Measurements from ENCODE around the gene TEX51.

The TEX51 gene

DNA sequence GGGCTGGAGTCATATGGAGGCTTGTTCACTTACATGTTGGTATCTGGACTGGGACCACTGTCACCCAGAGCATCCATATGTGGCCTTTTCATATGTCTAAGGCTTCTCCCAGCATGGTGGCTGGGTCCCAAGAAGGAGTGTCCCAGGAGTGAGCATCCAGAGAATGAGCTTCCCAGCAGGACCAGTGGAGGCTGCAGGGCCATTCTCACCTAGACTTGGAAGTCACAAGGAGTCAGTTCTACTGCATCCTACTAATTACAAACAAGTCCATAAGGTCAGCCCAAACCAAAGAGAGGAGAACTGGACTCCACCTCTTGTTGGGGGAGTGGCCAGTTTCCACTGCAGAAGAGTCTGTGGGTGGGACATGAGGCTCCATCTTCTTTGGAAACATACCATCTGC lies 5.1 kb upstream of the TEX51 start:
- no peak for DNase-seq

- DNase-seq, result no peak
Measured at GRCh38 chr2:126894082-126894481, 4.6 kb upstream of the TEX51 start.

- DNase-seq, result no peak
Measured at GRCh38 chr2:126894585-126895182, 4.0 kb upstream of the TEX51 start.

- no peak for DNase-seq
Measured at GRCh38 chr2:126895336-126895735, 3.4 kb upstream of the TEX51 start.

DNA sequence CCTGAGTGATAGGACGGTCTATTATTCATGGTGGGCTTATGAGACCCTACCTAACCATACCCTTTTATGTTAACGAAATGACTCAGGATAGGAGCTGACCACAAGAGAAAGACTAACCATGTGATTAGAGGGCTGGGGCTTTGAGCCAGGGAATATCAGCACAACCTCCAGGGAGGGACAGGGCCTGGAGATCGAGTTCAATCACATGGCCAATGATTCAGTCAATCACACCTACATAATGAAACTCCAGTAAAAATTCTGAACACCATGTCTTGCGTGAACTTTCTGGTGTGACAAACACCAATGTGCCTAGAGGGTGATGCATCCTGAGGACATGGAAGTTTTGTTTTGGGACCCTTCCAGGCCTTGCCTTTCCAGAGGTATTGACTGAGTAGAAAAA lies 2.2 kb upstream of the TEX51 start:
- DNase-seq, result no peak

DNA sequence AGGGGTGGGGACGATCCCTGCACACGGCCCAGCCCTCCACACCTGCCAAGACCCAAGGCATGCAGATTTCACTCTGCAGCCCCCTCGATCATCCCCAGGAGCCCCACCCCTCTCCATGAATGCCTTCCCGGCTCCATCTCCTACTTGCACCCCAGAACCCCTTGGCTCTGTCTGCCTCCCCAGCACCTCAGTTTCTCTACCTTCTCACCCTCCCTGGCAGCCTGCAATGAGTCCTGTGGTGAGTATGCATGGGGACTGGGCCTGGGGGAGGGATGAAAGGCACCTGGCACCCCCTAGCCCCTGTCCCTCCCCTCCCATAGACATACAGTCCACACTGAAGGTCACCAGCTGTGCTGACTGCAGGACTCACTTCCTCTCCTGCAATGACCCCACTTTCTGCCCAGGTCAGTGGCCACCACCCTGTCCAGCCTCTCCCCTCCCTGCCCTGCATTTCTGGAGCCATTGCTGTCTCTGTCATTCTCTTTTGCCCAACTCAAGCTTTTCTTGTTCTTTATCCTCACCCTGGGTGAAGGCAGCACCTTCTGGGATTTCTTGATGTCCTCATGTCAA lies 1.0 kb downstream of the TEX51 start:
- DNase-seq, result no peak

DNA sequence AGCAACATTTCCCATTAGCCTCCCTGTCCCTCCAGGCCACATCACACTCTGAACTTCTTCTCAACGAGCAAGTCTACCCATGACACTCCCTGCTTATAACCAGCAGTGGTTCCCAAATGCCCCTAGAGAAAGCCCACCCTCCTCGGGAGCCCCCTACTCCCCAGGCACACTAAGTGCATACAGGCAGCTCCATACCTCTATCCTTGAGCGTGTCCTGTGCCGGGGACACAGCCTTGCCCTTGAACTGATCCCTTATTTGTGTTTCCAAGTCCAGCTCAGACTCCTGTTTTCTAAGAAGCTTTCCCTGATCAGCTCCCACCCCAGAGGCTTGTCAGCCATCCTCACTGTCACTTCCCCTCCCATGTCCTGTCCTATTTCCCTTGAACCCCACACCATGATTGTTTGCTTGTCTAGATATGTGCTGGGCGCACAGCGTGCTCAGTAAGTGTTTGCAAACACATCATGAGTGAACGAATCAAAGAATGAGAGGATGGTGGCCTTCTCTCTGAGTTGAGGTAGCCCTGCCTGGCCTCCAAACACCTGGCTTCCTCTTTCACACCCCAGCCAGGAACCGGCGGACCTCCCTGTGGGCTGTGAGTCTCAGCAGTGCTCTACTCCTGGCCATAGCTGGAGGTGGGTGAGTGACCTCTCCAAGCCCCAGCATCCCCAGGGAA lies 2.1 kb downstream of the TEX51 start:
- no peak for DNase-seq

DNA sequence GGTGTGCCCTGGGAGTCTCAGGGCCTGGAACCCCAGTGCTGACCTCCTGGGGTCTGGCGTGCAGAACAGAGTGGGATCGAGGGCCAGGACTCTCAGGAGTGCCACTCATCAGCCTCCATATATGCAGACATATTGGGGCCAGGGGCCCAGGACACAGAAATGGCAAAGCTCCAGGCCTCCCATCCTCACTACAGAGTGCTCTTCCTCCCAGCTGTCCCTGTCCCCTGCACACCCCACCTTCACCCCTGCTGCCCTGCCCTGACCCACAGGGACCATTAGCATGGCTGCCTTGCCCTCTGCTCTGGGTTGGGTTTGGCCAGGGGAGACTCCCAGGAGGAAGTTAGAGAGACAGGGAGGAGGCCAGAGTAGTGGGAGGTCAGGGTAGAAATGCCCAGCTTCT lies 2.8 kb downstream of the TEX51 start:
- DNase-seq, result no peak

DNA sequence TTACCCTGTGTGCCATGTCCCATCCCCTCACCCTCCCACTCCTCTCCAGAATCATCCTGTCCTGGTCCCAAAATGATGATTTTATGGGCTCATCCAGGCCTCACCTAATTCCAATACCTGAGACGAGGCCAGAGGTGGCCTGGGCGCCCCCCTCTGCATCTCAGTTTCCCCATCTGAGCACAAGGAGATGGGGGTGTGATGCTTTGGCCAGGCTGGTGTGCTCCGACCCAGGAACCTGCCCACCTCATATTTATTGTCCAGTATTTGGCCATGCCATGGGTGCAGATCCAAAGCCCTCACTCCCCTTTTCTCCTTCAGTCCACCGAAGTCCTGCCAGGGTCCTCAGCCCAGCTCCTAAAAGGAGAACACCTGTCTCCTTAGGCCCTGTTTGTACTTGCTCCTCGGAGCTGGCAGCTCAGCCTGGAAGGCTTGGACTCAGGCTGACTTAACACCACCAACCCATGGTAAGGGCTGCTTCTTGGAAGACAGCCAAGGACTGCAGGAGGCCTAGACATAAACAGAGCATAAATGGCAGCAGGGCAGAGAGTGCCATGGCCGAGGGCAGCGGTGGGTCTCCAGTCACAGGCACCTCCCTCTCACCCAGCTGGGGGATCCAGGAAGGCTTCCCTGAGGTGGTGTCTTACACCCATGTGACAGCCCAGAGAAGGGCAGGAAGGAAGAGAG lies 3.6 kb downstream of the TEX51 start:
- no peak for DNase-seq

DNA sequence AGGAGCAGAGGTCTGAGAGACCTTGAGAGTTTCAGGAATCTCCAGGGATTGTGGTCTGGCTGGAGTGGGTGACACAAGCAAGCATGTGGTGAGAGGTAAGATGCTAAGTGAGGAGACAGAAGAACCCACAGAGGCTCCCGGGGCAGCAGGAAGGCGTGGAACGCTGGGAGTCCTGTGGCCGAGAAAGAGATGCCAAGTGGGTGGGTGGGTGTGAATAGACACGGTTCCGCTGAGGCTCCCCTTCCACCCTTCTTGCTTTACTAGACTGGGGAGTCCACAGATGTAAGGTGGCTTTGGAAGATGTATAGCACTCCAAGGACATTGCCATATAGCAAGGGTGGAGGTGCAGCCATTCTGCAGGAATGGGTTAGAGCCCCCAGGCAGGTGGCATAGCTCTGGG lies 4.2 kb downstream of the TEX51 start:
- DNase-seq, result no peak

DNA sequence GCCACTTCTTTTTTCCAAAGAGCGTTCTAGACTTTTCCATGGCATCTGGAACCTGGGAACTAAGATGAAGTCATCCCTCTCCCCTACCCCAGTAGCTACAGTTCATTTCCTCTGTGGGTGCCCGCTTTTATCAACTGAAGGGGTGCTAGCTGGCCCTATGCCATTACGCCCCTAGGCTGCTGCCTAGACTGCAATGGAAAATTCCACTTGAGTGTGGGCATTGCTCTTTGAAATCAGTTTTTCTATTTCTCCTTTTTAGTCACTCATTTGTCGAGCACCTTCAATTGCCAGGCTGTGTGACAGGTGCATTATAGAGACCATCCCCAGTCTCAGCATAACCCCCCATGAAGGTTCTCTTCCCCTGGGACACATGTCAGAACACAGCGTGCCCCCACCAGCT lies 7.3 kb downstream of the TEX51 start:
- no peak for DNase-seq

- no peak for DNase-seq
Measured at GRCh38 chr2:126906781-126907180, 8.1 kb downstream of the TEX51 start.

GRCh38 chr2:126907671-126908070 lies 9.0 kb downstream of the TEX51 start:
- DNase-seq, result no peak

DNA sequence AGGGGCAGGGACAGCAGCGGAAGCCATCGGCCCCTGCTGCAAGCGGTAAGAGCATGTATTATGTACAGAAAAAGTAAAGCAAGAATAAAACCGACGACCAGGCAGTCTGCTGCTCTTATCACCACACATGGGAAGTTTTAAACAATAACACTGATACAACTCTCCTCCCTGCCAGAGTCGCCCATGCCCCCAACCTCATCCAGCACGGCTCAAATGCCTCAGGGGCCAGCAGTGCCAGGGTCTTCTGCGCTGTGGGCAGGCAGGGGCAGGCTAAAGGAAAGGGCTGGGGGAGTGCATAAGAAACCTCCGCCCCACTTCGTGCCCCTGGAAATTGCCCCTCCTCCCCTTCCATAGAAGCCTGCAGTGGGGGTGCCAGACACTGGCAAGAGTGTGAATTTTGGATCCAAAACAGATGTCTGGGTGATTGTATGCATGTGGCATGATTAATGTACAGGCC lies 10.1 kb downstream of the TEX51 start:
- no peak for DNase-seq

GRCh38 chr2:126909366-126909765 lies 10.7 kb downstream of the TEX51 start:
- no peak for DNase-seq

- DNase-seq, result no peak
Measured at GRCh38 chr2:126909781-126910180, 11.1 kb downstream of the TEX51 start.

GRCh38 chr2:126910637-126911036 lies 11.9 kb downstream of the TEX51 start:
- DNase-seq, result no peak

DNA sequence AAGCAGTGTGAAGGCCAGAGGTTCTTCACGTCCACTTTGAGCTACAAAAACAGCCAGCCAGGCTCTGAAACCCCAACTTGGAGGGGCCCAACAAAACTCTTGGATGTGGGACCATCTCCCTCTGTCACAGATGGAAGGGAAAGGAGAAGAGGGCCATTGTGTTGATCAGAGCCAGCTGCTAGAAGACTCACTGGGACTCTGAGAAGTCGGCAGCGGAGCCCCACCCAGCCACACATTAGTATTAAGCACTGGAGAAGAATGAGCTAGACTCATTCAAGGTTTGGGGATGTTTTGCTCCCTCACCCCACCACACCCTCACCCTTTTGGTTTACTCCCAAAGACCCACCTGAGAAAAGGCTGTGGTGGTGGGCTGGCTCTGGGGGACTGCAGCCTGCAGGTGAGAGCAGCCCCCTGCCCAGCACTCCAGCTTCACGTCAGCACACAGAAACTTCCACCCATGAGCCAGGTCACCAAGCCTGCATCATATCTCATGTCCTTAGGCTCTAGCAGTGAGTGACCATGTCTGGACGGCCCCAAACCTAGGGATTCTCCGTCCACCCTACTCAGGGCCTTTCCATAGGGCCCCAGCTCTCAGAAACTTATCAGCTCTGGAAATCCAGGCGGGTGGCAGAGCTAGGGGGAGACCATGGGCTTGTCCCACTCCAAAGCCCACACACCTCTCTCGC lies 12.6 kb downstream of the TEX51 start:
- DNase-seq, result no peak

DNA sequence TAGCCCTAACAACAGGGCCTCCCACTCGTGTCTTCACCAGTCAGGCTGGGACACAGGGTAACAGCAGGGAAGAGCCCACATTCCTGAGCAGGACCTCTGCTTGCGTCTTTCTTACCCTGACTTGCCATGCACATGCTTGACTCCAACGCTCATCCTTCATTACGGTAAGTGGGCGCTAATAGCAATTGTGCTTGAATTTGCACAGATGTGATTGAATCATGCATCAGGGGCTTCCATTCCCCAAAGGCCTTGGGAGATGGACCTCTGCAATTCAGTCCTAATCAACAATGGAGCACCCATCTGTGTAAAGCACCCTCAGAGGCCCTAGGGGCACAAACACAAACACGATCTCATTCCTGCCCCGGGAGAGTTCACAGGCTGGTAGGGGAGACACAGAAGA lies 13.5 kb downstream of the TEX51 start:
- DNase-seq, result no peak

- DNase-seq, result no peak
Measured at GRCh38 chr2:126913329-126913728, 14.6 kb downstream of the TEX51 start.

- no peak for DNase-seq
Measured at GRCh38 chr2:126913881-126914615, 15.4 kb downstream of the TEX51 start.

DNA sequence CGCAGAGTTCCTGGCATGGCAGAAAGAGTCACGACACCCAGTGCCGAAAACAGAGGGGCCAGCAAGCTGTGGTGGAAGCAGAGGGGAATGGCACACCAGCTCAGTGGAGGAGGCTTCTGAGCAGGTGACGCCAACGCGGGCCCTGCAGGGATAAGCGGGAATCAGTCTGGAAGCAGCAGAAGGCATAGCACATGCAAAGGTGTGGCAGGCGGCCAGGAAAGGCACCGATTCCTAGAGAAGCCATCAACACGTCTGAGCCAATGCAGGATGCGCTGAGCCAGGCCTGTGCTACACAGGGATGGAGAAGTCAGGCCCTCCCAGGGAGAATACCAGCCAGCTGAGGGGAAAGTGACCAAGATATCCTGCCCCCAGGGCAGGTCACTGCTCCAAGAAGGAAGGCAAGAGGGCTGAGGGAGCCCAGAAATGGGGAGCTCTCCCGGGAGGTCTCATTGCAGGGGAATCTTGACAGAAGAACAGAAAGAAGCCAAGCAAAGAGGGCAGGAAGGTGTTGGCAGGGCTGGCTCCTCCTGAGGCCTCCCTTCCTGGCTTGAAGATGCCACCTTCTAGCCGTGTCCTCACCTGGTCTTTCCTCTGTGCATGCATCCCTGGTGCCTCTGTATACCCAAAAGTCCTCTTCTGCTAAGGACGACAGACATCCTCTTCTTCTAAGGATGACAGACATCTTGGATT lies 16.3 kb downstream of the TEX51 start:
- DNase-seq, result no peak
